Psoas muscle (tissue), 8 donors: ENCODE data around the gene SBF2. TPM values are rescaled to one million over a fixed set of nuclear protein-coding genes. Genes with fewer than 3 reads are reported as not detected.

Experiments
- ATAC-seq, 4 donors: fragments of 200-7000 bp; cut with Tn5 transposase; one replicate each; pipeline ENCODE4 v1.9.1; 2020; ENCODE audit warnings: moderate library complexity in 3 of 4, mild to moderate bottlenecking in 2 of 4
- DNase-seq, 2 donors: peaks; one replicate each; pipeline ENCODE4 v3.0.0-alpha.2; 2020
- H3K27ac ChIP-seq: fragments of 200-600 bp; one replicate; pipeline ENCODE4 v1.8.0; 2022
- H3K27me3 ChIP-seq, 3 donors: fragments of 200-600 bp in 1 of 3; one replicate each; pipeline versions ENCODE4 v1.6.1 to v1.8.0; 2013 to 2022; ENCODE audit warnings: low read length in 2 of 3, mild to moderate bottlenecking in 2 of 3, moderate library complexity in 1 of 3; ENCODE audit not compliant: insufficient read depth in 3 of 3
- H3K36me3 ChIP-seq, 2 donors: fragments of 200-600 bp in 1 of 2; one replicate each; pipeline versions ENCODE4 v1.6.1 to v1.8.0; 2013 to 2022; ENCODE audit warnings: low read depth in 1 of 2, mild to moderate bottlenecking in 1 of 2, moderate library complexity in 1 of 2; ENCODE audit not compliant: insufficient read depth in 1 of 2
- H3K4me1 ChIP-seq: fragments of 200-600 bp; one replicate; pipeline ENCODE4 v1.8.0; 2022
- H3K4me3 ChIP-seq: fragments of 200-600 bp; one replicate; pipeline ENCODE4 v1.8.0; 2022; ENCODE audit warnings: mild to moderate bottlenecking
- H3K9me3 ChIP-seq: fragments of 200-600 bp; one replicate; pipeline ENCODE4 v1.8.0; 2022
- WGBS, 3 donors: extraction: QIAGEN DNeasy Blood & Tissue Kit; methylation state at CpG; one replicate each; pipeline versions ENCODE4 v1.1.6 to v1.1.7; 2013; 5-methylcytosine and 5-hydroxymethylcytosine counted together
- intact Hi-C, 2 donors: fragments of 100-400 bp; cut with DNase I; formaldehyde crosslinking; loops; one replicate each; pipeline versions ENCODE4 v1.11.0 to v1.14.2; 2022
- polyA plus RNA-seq, 3 donors: library from polyadenylated mRNA; stranded (reverse); fragments of 200-250 nt; gene quantifications; one replicate each; pipeline ENCODE4 v1.2.3, GENCODE V29; 2013
- total RNA-seq, 4 donors: library from RNA; stranded (reverse); fragmentation: NEBNext Ultra II Directional in 2 of 4; extraction: Animal tissue kit (Norgen Biotek cat#: 25700) in 2 of 4; gene quantifications; one replicate each; pipeline versions ENCODE4 v1.2.1 to v1.2.4, GENCODE V29; 2021 to 2023
- TF ChIP-seq, protein P1 (sequence below): fragments of 200-600 bp; IDR thresholded peaks from one replicate; pipeline ENCODE4 v1.8.0; 2022; ENCODE audit warnings: antibody characterized with exemption
- donor health status: healthy with polysubstance abuse.
- donor health status: DM: no; HTN: no; CAD: no; lungs with moderate emphysema.
- donor health status: Bipolar disorder and iron deficiency.
- donor health status: healthy.
- donor health status: DM: yes; HTN: yes; CAD: no.
- donor health status: DM: no; HTN: no; CAD: no.
- donor health status: DM: no; HTN: no; CAD: no.
- donor health status: DM: yes; HTN: yes; CAD: no.

Gene SBF2
- total and polyA plus RNA-seq, 7 donors: 3.3 to 12.6 (median 10.6) TPM

DNA sequence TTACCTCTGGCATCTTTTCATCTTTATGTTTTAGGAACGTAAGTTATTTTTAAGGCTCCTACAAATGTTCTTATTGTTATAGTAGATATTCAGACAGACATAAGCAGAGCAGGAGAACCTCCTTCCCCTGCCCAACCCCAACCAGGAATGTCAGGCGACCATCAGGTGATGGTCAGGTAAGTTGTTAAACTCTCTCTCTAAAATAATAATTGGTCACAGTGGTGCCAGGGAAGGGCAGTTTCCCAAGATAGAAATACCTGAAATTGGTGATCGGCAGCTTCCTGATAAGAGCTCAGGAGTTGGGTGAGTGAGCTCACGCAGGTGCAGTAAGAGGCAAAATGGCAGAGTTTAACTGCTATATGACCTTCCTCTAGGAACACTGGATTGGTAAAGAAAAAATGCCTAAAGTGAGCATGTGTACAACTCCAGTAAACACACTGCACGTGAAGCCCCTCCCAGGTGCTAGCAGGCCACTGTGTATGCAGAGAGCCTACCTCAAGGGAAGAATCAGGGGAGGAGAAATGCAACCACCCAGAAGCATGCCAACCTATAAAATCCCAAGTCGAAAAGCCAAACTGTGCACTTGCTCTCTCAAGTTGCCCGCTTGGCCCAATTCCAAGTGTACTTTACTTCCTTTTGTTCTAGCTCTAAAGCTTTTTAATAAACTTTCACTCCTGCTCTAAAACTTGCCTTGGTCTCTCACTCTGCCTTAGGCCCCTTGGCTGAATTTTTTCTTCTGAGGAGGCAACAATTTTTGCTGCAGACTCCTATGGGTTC lies 273.9 kb downstream of the SBF2 start:
- no peaks in the 10 kb centered on the region for H3K4me1 ChIP-seq
- DNase-seq: no peak
- H3K9me3 ChIP-seq: no peaks in the 10 kb centered on the region
- no peaks in the 10 kb centered on the region for H3K27me3 ChIP-seq
- TF ChIP-seq, protein P1, sequence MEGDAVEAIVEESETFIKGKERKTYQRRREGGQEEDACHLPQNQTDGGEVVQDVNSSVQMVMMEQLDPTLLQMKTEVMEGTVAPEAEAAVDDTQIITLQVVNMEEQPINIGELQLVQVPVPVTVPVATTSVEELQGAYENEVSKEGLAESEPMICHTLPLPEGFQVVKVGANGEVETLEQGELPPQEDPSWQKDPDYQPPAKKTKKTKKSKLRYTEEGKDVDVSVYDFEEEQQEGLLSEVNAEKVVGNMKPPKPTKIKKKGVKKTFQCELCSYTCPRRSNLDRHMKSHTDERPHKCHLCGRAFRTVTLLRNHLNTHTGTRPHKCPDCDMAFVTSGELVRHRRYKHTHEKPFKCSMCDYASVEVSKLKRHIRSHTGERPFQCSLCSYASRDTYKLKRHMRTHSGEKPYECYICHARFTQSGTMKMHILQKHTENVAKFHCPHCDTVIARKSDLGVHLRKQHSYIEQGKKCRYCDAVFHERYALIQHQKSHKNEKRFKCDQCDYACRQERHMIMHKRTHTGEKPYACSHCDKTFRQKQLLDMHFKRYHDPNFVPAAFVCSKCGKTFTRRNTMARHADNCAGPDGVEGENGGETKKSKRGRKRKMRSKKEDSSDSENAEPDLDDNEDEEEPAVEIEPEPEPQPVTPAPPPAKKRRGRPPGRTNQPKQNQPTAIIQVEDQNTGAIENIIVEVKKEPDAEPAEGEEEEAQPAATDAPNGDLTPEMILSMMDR: no peak
- no peak for ATAC-seq
- no peaks in the 10 kb centered on the region for H3K36me3 ChIP-seq
- intact Hi-C loops: no loop called here
- no peak overlapping the region for H3K27ac ChIP-seq
- H3K4me3 ChIP-seq: no peak overlapping the region
- WGBS, 3 donors: 74 to 88% (median 77%) methylated on average over 7 of the region's 7 CpGs

DNA sequence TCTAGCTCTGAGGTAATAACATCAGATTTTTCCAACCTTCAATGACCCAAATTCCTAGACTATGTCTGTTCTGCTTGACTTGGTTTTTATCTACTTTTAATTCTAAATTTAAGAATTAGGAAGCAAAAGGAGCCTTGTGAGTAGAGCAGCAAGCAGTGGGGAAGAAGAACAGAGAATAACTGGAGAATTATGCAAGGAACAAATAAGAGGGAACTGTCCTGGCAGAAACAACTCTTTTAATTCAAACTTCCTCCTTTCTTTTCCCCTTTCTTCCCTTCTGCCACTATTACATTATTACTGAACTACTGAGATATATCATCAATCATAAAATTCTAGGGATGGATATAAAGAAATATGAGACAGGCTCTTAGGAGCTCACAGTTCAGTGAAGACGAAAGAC lies 276.1 kb downstream of the SBF2 start:
- intact Hi-C loops: no loop called here
- Histone ChIP-seq H3K9me3 (peaks cover 5% of the 10 kb centered on the region), H3K27me3 (no peaks in the 10 kb centered on the region), H3K27ac (no peak overlapping the region), H3K36me3 (no peaks in the 10 kb centered on the region), H3K4me3 (no peak overlapping the region), H3K4me1 (no peaks in the 10 kb centered on the region)
- WGBS, 3 donors: 90 to 98% (median 93%) methylated on average over 1 of the region's 1 CpG
- TF ChIP-seq, protein P1: no peak
- ATAC-seq: no peak
- no peak for DNase-seq

- no peaks in the 10 kb centered on the region for H3K36me3 ChIP-seq
Observed at GRCh38 chr11:10017050-10017449, 277.0 kb downstream of the SBF2 start.

DNA sequence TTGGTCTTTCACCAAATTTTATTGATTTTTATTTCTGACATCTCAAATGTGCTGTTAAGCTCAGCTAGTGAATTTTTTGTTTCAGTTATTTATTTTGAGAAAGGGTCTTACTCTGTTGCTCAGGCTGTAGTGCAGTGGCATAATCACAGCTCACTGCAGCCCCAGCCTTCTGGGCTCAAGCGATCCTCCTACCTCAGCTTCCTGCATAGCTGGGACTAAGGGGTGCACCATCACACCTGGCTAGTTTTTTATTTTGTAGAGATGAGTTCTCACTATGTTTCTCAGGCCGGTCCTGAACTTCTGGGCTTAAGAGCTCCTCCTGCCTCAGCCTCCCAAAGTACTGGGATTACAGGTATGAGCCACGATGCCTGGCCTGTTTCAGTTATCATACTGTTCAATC lies 282.0 kb downstream of the SBF2 start:
- intact Hi-C loops: no loop called here
- no peak for DNase-seq

More at GRCh38 chr11:10017050-10017449, 277.0 kb downstream of the SBF2 start:
- Histone ChIP-seq H3K27ac (no peak overlapping the region), H3K27me3 (no peaks in the 10 kb centered on the region), H3K4me1 (no peaks in the 10 kb centered on the region), H3K9me3 (peaks cover 12% of the 10 kb centered on the region), H3K4me3 (no peak overlapping the region)
- ATAC-seq (no peak), DNase-seq (no peak)
- 23 to 43% (median 25%) methylated on average over 1 of the region's 1 CpG for WGBS, 3 donors
- TF ChIP-seq, protein P1: no peak
- intact Hi-C loops: no loop called here

More for the DNA sequence above, 282.0 kb downstream of the SBF2 start:
- ATAC-seq: no peak
- H3K4me3 ChIP-seq: no peak overlapping the region
- H3K27ac ChIP-seq: no peak overlapping the region
- H3K27me3 ChIP-seq: no peaks in the 10 kb centered on the region
- no peaks in the 10 kb centered on the region for H3K36me3 ChIP-seq
- TF ChIP-seq, protein P1: no peak
- no peaks in the 10 kb centered on the region for H3K4me1 ChIP-seq
- WGBS, 3 donors: 98 to 100% (median 98%) methylated on average over 3 of the region's 3 CpGs
- peaks cover 18% of the 10 kb centered on the region for H3K9me3 ChIP-seq
